HL-60 (cell line): Measurements from ENCODE around the gene ZNF326.

Experiments used
- DNase-seq, 2 experiments: peaks; one replicate each; pipeline ENCODE4 v3.0.0-alpha.2; 2010 to 2020; ENCODE audit warnings: low read depth in 1 of 2, low spot score in 1 of 2
- H3K27ac ChIP-seq: fragments of 250-450 bp; sonication (Bioruptor Pico); replicated peaks from 2 replicates; pipeline ENCODE4 v1.5.1; 2020; ENCODE audit warnings: mild to moderate bottlenecking, moderate library complexity
- H3K27me3 ChIP-seq: fragments of 250-450 bp; sonication (Bioruptor Pico); 2 replicates; pipeline ENCODE4 v1.5.1; 2021; ENCODE audit warnings: mild to moderate bottlenecking, moderate library complexity; ENCODE audit not compliant: insufficient read depth, poor library complexity, severe bottlenecking
- H3K4me3 ChIP-seq: replicated peaks from 2 replicates; pipeline ENCODE4 v1.5.1; 2011; ENCODE audit warnings: mild to moderate bottlenecking, control low read depth, low read length; ENCODE audit not compliant: insufficient read depth
- GABPA ChIP-seq: IDR thresholded peaks from 2 replicates; pipeline ENCODE4 v1.6.1; 2012; ENCODE audit warnings: low read depth
- POLR2AphosphoS5 ChIP-seq: IDR thresholded peaks from 2 replicates; pipeline ENCODE4 v1.6.1; 2012; ENCODE audit warnings: low read depth
- SPI1 ChIP-seq: IDR thresholded peaks from 2 replicates; pipeline ENCODE4 v1.6.1; 2012; ENCODE audit warnings: low read depth, mild to moderate bottlenecking, borderline replicate concordance
- TF ChIP-seq, protein P1 (sequence below): IDR thresholded peaks from 2 replicates; pipeline ENCODE4 v1.6.1; 2012; ENCODE audit warnings: low read depth; ENCODE audit not compliant: insufficient replicate concordance
- TF ChIP-seq, protein P2 (sequence below): IDR thresholded peaks from one replicate; pipeline ENCODE4 v1.5.1; 2011; ENCODE audit warnings: low read length, control low read depth, inconsistent platforms; ENCODE audit not compliant: insufficient read depth

ZNF326 gene

DNA sequence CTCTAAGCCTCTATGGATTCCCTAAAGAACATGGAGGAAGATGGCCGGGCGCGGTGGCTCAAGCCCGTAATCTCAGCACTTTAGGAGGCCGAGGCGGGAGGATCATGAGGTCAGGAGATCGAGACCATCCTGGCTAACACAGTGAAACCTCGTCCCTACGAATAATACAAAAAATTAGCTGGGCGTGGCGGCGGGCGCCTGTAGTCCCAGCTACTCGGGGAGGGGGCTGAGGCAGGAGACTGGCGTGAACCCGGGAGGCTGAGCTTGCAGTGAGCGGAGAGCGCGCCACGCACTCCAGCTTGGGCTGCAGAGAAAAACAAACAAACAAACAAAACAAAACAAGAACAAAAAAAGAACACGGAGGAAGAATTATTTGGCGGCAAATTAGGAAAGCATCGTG lies 5.8 kb upstream of the ZNF326 start:
- no peak for TF ChIP-seq GABPA
- TF ChIP-seq, protein P1, sequence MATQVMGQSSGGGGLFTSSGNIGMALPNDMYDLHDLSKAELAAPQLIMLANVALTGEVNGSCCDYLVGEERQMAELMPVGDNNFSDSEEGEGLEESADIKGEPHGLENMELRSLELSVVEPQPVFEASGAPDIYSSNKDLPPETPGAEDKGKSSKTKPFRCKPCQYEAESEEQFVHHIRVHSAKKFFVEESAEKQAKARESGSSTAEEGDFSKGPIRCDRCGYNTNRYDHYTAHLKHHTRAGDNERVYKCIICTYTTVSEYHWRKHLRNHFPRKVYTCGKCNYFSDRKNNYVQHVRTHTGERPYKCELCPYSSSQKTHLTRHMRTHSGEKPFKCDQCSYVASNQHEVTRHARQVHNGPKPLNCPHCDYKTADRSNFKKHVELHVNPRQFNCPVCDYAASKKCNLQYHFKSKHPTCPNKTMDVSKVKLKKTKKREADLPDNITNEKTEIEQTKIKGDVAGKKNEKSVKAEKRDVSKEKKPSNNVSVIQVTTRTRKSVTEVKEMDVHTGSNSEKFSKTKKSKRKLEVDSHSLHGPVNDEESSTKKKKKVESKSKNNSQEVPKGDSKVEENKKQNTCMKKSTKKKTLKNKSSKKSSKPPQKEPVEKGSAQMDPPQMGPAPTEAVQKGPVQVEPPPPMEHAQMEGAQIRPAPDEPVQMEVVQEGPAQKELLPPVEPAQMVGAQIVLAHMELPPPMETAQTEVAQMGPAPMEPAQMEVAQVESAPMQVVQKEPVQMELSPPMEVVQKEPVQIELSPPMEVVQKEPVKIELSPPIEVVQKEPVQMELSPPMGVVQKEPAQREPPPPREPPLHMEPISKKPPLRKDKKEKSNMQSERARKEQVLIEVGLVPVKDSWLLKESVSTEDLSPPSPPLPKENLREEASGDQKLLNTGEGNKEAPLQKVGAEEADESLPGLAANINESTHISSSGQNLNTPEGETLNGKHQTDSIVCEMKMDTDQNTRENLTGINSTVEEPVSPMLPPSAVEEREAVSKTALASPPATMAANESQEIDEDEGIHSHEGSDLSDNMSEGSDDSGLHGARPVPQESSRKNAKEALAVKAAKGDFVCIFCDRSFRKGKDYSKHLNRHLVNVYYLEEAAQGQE: no peak
- no peak for TF ChIP-seq SPI1
- Histone ChIP-seq H3K27me3 (no peaks in the 10 kb centered on the region), H3K27ac (no peak overlapping the region), H3K4me3 (no peak overlapping the region)
- no peak for DNase-seq

DNA sequence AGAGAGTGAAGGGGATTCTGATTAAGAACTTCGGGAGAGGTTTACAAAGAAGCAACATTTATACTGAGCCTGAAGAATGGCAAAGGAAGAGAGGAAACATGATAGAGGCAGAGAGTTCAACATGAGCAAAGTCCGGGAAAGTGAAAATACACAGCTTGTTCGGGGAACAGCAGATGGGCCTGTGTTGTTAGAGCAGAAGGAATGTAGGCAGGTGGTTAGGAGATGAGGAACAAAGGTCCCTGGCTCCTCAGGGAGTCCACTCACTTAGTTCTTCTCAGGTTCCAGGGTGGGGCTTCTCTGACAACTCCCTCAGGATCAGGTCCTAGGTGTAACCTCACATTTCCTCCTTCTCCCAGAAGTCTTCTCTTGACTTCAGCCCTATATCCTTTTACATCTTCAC lies 5.1 kb upstream of the ZNF326 start:
- no peak overlapping the region for H3K27ac ChIP-seq
- TF ChIP-seq SPI1: no peak
- no peak for DNase-seq
- H3K4me3 ChIP-seq: no peak overlapping the region
- no peaks in the 10 kb centered on the region for H3K27me3 ChIP-seq

DNA sequence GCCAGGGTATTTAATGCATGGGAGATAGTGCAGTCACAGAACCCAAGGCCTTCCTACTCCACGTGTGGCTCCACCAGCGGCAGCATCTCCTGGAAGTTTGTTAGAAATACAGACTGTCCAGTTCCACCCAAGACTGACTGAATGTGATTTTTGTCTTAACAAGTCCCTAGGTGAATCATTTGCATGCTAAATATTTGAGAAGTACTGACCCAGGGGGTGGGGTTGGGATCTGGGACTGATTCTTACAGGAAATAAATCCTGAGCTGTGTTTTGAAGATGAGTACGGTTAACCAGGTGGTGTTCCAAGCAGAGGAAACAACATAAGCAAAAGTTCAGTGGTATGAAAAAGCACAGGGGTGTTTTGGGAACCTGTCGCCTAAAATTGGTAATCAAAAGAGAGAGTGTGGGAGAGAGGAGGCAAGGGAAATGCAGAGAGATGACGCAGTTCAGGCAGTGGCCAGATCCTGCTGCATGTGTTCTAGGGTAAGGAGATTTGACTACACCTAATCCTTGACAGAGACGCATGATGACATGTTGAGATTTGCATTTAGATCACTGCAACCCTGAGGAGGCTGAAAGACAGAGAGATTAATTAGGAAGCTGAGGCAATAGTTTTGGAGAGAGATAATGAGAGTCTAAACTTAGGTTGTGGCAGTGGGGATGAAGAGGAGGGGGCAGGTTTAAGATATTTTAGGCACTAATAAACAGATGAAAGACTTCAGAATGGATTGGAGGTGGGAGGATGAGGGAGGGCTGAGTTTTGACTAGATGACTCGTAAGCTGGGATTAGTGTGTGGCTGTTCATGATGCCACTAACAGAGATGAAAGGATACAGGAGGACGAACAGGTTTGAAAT lies 3.7 kb upstream of the ZNF326 start:
- no peak overlapping the region for H3K27ac ChIP-seq

DNA sequence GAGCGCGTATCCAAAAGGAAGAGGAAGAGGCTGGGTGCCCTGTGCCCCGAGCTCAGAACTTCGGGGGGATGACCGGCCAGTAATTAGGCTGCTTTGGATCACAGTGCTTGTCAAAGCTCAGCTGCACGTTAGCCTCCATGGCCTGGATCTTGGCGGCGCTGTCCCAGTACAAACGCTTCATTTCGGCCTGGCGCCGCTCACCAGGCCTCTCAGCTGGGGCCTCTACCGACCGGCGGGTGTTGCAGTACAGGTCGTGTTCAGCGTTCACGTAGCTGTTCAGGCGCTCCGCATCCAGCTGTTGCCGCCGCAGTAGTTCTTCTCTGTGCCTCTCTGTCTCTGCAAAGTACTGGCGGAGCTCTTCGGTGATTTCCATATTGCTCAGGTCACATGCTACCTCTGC lies 1.4 kb upstream of the ZNF326 start:
- no peak overlapping the region for H3K27ac ChIP-seq
- no peaks in the 10 kb centered on the region for H3K27me3 ChIP-seq
- no peak for DNase-seq
- TF ChIP-seq SPI1 (no peak), GABPA (no peak)
- no peak overlapping the region for H3K4me3 ChIP-seq

More for the DNA sequence above, 3.7 kb upstream of the ZNF326 start:
- no peak for DNase-seq
- Histone ChIP-seq H3K27me3 (no peaks in the 10 kb centered on the region), H3K4me3 (no peak overlapping the region)
- TF ChIP-seq, protein P1: no peak
- TF ChIP-seq, protein P2, sequence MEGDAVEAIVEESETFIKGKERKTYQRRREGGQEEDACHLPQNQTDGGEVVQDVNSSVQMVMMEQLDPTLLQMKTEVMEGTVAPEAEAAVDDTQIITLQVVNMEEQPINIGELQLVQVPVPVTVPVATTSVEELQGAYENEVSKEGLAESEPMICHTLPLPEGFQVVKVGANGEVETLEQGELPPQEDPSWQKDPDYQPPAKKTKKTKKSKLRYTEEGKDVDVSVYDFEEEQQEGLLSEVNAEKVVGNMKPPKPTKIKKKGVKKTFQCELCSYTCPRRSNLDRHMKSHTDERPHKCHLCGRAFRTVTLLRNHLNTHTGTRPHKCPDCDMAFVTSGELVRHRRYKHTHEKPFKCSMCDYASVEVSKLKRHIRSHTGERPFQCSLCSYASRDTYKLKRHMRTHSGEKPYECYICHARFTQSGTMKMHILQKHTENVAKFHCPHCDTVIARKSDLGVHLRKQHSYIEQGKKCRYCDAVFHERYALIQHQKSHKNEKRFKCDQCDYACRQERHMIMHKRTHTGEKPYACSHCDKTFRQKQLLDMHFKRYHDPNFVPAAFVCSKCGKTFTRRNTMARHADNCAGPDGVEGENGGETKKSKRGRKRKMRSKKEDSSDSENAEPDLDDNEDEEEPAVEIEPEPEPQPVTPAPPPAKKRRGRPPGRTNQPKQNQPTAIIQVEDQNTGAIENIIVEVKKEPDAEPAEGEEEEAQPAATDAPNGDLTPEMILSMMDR: no peak
- TF ChIP-seq GABPA: no peak
- TF ChIP-seq SPI1: no peak

DNA sequence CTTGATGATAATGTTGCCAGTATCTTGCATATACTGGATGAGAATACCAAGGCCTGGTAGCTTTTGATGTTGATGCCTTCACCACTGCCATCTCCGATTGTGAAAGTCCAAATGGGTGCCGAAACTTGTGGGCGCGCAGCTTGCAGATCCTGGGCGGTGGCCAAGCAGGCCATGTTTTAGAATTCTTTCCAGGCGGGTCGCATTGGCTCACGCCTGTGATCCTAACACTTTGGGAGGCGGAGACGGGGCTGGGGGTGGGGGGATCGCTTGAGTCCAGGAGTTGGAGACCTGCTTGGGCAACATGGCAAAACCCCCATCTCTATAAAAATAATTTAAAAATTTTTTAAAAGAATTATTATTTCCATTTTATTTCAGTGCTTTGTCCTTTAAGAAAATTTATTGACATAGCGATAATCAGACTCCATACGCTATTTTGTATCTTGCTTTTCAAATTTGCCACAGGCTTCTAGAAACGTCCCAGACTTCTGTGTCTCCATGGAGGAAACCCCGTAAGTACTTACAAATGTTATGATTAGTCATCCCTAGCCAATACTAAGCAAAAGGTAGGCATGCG lies 592 bp upstream of the ZNF326 start:
- Histone ChIP-seq H3K4me3 (peak overlapping the region; percentile 68), H3K27ac (peak overlapping the region; percentile 84), H3K27me3 (no peaks in the 10 kb centered on the region)
- TF ChIP-seq, protein P1: no peak
- TF ChIP-seq SPI1 (no peak), GABPA (no peak), POLR2AphosphoS5 (no peak)
- TF ChIP-seq, protein P2: no peak
- no peak for DNase-seq
